Astrocyte of the cerebellum (primary cell): Measurements from ENCODE around the gene STK32C.
"Not testable (repeated sequence)": the region's sequence is repeated elsewhere in the genome, so short reads cannot be mapped to it uniquely, and the experiment has no call there.

Source experiments
- DNase-seq: peaks from one replicate; pipeline ENCODE4 v3.0.0-alpha.2; 2011; ENCODE audit warnings: low read depth
- H3K4me3 ChIP-seq: 2 replicates; pipeline ENCODE4 v1.5.1; 2011; ENCODE audit warnings: mild to moderate bottlenecking, low read depth, low read length, moderate library complexity
- in situ Hi-C: cut with HindIII; loops from 2 replicates; pipeline ENCODE4 v1.10.0; 2017; ENCODE audit warnings: low sequenced_read_pairs
- TF ChIP-seq, protein P1 (sequence below): IDR thresholded peaks from 2 replicates; pipeline ENCODE4 v1.5.1; 2012; ENCODE audit warnings: low read length, low read depth, moderate library complexity, mild to moderate bottlenecking; ENCODE audit errors: missing control alignments

The STK32C gene

DNA sequence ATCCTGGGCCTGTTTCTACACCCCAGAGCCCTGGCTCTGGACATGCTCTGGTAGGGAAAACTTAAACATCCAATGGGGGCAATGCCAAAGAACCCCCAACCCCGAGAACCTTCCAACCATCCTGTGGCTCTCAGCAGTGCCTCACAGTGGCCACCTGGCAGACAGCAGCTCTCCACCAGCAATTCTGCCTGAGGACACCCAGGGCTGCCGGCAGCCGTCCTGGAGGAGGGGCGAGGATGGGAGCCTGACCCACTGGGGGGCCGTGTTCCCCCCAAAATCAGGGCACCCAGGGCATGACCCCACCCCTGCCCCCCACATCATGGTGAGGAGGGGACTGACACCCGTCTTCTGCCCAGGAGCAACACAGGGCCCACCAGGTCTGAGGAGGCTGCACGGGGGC is 88.3 kb downstream of the STK32C start:
- in situ Hi-C loops: no loop called here
- DNase-seq: no peak
- H3K4me3 ChIP-seq: no peak overlapping the region
- TF ChIP-seq, protein P1, sequence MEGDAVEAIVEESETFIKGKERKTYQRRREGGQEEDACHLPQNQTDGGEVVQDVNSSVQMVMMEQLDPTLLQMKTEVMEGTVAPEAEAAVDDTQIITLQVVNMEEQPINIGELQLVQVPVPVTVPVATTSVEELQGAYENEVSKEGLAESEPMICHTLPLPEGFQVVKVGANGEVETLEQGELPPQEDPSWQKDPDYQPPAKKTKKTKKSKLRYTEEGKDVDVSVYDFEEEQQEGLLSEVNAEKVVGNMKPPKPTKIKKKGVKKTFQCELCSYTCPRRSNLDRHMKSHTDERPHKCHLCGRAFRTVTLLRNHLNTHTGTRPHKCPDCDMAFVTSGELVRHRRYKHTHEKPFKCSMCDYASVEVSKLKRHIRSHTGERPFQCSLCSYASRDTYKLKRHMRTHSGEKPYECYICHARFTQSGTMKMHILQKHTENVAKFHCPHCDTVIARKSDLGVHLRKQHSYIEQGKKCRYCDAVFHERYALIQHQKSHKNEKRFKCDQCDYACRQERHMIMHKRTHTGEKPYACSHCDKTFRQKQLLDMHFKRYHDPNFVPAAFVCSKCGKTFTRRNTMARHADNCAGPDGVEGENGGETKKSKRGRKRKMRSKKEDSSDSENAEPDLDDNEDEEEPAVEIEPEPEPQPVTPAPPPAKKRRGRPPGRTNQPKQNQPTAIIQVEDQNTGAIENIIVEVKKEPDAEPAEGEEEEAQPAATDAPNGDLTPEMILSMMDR: no peak

DNA sequence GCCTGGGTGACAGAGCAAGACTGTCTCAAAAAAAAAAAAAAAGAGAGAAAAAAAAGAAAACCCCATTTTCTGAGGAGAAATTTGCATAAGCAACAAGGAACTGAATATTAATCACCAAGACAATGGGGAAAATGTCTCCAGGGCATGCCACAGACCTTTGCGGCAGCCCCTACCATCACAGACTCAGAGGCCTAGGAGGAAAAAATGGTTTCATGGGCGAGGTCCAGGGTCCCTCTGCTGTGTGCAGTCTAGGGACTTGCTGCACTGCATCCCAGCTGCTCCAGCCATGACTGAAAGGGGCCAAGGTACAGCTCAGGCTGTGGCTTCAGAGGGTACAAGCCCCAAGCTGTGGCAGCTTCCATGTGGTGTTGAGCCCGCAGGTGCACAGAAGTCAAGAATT is 91.3 kb downstream of the STK32C start:
- DNase-seq, in situ Hi-C loops: not testable (repeated sequence)

GRCh38 chr10:132213917-132214316 is 93.8 kb downstream of the STK32C start:
- in situ Hi-C loops: no loop called here
- no peak for DNase-seq
- H3K4me3 ChIP-seq: no peak overlapping the region
- TF ChIP-seq, protein P1: no peak

More for the DNA sequence above, 91.3 kb downstream of the STK32C start:
- H3K4me3 ChIP-seq: not testable (repeated sequence)

GRCh38 chr10:132212816-132213215 is 94.9 kb downstream of the STK32C start:
- DNase-seq: no peak
- TF ChIP-seq, protein P1: no peak
- H3K4me3 ChIP-seq: no peak overlapping the region
- in situ Hi-C loops: no loop called here

DNA sequence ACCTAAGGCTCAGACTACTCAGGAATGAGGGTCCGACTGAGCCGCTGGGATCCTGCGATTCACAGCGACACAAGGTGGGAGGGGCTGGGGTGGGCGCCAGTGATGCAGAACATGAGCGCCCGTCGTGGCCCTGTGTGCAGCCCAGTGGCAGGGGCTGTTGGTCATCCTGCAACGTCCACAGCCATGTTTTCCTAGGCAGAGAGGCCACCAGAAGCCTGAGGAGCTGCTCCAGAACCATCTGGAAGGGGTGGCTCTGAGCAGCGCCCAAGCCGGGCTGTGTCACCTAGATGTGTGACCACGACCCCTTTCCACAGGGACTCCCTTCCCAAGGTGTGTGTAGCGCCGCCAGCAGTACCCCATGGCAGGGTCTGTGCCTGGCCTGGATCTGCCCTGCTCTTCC is 96.5 kb downstream of the STK32C start:
- in situ Hi-C loops: no loop called here
- TF ChIP-seq, protein P1: no peak
- H3K4me3 ChIP-seq: no peak overlapping the region
- no peak for DNase-seq

DNA sequence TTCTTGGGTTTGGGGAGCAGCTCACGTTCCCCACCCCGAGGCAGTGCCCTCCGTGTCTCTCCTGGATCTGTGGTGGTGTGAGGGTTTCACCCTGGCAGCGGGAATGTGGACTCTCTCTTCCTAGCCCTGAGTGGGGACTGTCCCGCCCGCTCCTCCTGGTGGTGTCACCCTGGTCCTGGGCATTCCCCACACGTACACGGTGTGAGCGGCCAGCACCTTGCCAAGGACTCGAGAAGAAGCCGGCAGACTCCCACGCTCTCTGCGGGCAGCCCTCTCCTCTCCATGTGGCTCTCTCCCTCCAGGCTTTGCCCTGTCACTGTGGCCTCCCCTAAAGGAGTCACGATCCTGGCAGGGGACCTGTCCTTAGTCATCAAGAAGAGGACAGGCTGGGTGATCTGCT is 97.0 kb downstream of the STK32C start:
- TF ChIP-seq, protein P1: no peak
- in situ Hi-C loops: no loop called here
- no peak overlapping the region for H3K4me3 ChIP-seq
- DNase-seq: no peak

- in situ Hi-C loops: loop anchor here (10.0 kb wide), 1 partner anchor 135 kb away; no protein-coding TSS in a partner anchor
- no peak overlapping the region for H3K4me3 ChIP-seq
- TF ChIP-seq, protein P1: no peak
- DNase-seq: no peak
Measured at GRCh38 chr10:132209978-132210530, 97.7 kb downstream of the STK32C start.
